Keratinocyte (primary cell): ENCODE results near the gene PAX8. TPM values are rescaled to one million over a fixed set of nuclear protein-coding genes. Genes with fewer than 3 reads are reported as not detected.

Experiments
- DNase-seq: peaks from one replicate; pipeline ENCODE4 v3.0.0-alpha.2; 2011; ENCODE audit warnings: low read depth, missing footprints, low spot score
- FAIRE-seq: peaks from 2 replicates; lab custom pipeline; 2011; peaks lifted over from hg19 to GRCh38; lab: Jason Lieb, UNC
- H2AFZ ChIP-seq: 2 replicates; pipeline ENCODE4 v1.6.0; 2012; ENCODE audit warnings: low read length, control low read depth, inconsistent platforms; ENCODE audit not compliant: control insufficient read depth
- H3K27ac ChIP-seq: 2 replicates; pipeline ENCODE4 v1.5.1; 2011; ENCODE audit warnings: low read length; ENCODE audit not compliant: control insufficient read depth, insufficient read depth
- H3K27me3 ChIP-seq: 3 replicates; pipeline ENCODE4 v1.6.0; 2011; ENCODE audit warnings: low read length; ENCODE audit not compliant: control insufficient read depth, insufficient read depth; ENCODE audit errors: extremely low read depth
- H3K36me3 ChIP-seq, 2 experiments: 2 replicates in 1 of 2; 3 replicates in 1 of 2; pipeline ENCODE4 v1.5.1; 2011; ENCODE audit warnings: low read length in 2 of 2, mild to moderate bottlenecking in 1 of 2; ENCODE audit not compliant: control insufficient read depth in 2 of 2, insufficient read depth in 2 of 2; ENCODE audit errors: extremely low read depth in 1 of 2
- H3K4me1 ChIP-seq: 3 replicates; pipeline ENCODE4 v1.5.1; 2011; ENCODE audit warnings: low read length; ENCODE audit not compliant: control insufficient read depth, insufficient read depth; ENCODE audit errors: extremely low read depth
- H3K4me2 ChIP-seq: 3 replicates; pipeline ENCODE4 v1.6.0; 2011; ENCODE audit warnings: low read depth, low read length; ENCODE audit not compliant: control insufficient read depth, insufficient read depth; ENCODE audit errors: extremely low read depth
- H3K4me3 ChIP-seq, 3 experiments: fragments of 200-600 bp in 1 of 3; sonication (generic) in 1 of 3; 2 replicates in 2 of 3; 3 replicates in 1 of 3; pipeline ENCODE4 v1.5.1; 2011 to 2016; ENCODE audit warnings: low read length in 3 of 3, mild to moderate bottlenecking in 3 of 3, control low read depth in 2 of 3, inconsistent platforms in 1 of 3, low read depth in 1 of 3, mixed read lengths in 1 of 3, mixed run types in 1 of 3, moderate library complexity in 1 of 3; ENCODE audit not compliant: control insufficient read depth in 2 of 3, insufficient read depth in 2 of 3; ENCODE audit errors: extremely low read depth in 1 of 3
- H3K79me2 ChIP-seq: 2 replicates; pipeline ENCODE4 v1.6.0; 2012; ENCODE audit warnings: low read length; ENCODE audit not compliant: control insufficient read depth, insufficient read depth
- H3K9ac ChIP-seq: 3 replicates; pipeline ENCODE4 v1.6.0; 2011; ENCODE audit warnings: low read length; ENCODE audit not compliant: control insufficient read depth, insufficient read depth; ENCODE audit errors: extremely low read depth
- H3K9me1 ChIP-seq: 3 replicates; pipeline ENCODE4 v1.6.0; 2011; ENCODE audit warnings: low read length; ENCODE audit not compliant: control insufficient read depth, insufficient read depth; ENCODE audit errors: extremely low read depth
- H3K9me3 ChIP-seq: 2 replicates; pipeline ENCODE4 v1.5.1; 2012; ENCODE audit warnings: low read depth, low read length; ENCODE audit not compliant: control insufficient read depth
- H4K20me1 ChIP-seq: 3 replicates; pipeline ENCODE4 v1.6.0; 2011; ENCODE audit warnings: low read length; ENCODE audit not compliant: control insufficient read depth, insufficient read depth; ENCODE audit errors: extremely low read depth
- EZH2 ChIP-seq: IDR thresholded peaks from one replicate; pipeline ENCODE4 v1.6.1; 2012; ENCODE audit warnings: inconsistent platforms, mild to moderate bottlenecking, low read length, moderate library complexity
- dilution Hi-C: fragments of 300-500 bp; cut with MboI; formaldehyde crosslinking; loops from one replicate; pipeline ENCODE4 v1.7.0; 2020; ENCODE audit warnings: low sequenced_read_pairs; ENCODE audit not compliant: extremely low pct_ligation_motif_present
- polyA plus RNA-seq, 5 experiments: library from polyadenylated mRNA; depleted of rRNA in 3 of 5; stranded (reverse) in 3 of 5; stranded (forward) in 1 of 5; unstranded in 1 of 5; fragments of >200 nt; gene quantifications; 1 replicate in 1 of 5; 2 replicates in 3 of 5; 3 replicates in 1 of 5; pipeline versions ENCODE4 v1.2.1 to v1.2.3, GENCODE V29; 2011 to 2012; ENCODE audit warnings: missing spikeins in 2 of 5, low read depth in 1 of 5, low replicate concordance in 1 of 5
- TF ChIP-seq, protein P1 (sequence below), 3 experiments: IDR thresholded peaks in 1 of 3; conservative IDR thresholded peaks in 1 of 3; optimal IDR thresholded peaks in 1 of 3; 2 replicates in 2 of 3; 3 replicates in 1 of 3; pipeline versions ENCODE3 to v1.5.1; 2011; ENCODE audit warnings: low read length in 3 of 3, mild to moderate bottlenecking in 3 of 3, moderate library complexity in 2 of 3, control low read depth in 1 of 3, inconsistent platforms in 1 of 3; ENCODE audit not compliant: insufficient read depth in 2 of 3; ENCODE audit errors: extremely low read depth in 1 of 3

Gene PAX8
- polyA plus RNA-seq, 1 donor (not counting 4 experiments of a cell fraction or from before 2014, with no cell fraction given): 3.4 TPM

DNA sequence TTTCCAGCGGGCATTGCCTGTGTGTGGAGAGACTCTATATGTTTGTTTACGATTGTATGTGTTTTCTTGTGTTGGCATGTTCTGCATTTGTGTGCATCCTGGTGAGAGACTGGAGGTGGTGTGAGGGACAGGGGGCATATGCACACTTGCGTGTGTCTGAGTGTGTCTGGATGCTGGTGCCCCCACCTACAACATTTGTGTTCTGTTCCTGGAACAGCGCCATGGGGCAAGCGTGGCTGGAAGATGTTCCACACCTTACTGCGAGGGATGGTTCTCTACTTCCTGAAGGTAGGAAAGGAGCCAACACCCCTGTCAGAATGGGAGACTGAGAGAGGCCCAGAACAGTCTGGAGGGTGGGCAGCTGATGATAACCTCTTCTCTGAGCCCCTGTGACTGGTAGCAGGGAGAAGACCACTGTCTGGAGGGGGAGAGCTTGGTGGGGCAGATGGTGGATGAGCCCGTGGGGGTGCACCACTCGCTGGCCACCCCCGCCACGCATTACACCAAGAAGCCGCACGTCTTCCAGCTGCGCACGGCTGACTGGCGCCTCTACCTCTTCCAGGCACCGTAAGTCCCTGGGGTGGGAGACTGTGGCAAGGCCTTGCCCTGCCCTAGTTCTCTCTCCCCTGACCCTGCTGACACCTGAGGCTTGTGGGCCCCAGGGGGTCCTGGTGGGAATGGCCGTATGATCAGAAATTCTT is 81.2 kb downstream of the PAX8 start:
- Histone ChIP-seq H3K9me3 (no peaks in the 10 kb centered on the region), H2AFZ (no peak overlapping the region), H3K9me1 (no peaks in the 10 kb centered on the region), H3K27me3 (no peaks in the 10 kb centered on the region), H3K36me3 (peaks cover 14 to 23% of the 10 kb centered on the region in 2 experiments), H3K9ac (no peak overlapping the region), H3K4me1 (peaks cover 38% of the 10 kb centered on the region), H4K20me1 (no peaks in the 10 kb centered on the region), H3K4me2 (no peak overlapping the region), H3K4me3 (no peak overlapping the region), H3K79me2 (peaks cover 8% of the 10 kb centered on the region), H3K27ac (no peak overlapping the region)
- dilution Hi-C loops: no loop called here
- no peak for DNase-seq
- FAIRE-seq: no peak
- no peak for TF ChIP-seq EZH2
- TF ChIP-seq, protein P1, sequence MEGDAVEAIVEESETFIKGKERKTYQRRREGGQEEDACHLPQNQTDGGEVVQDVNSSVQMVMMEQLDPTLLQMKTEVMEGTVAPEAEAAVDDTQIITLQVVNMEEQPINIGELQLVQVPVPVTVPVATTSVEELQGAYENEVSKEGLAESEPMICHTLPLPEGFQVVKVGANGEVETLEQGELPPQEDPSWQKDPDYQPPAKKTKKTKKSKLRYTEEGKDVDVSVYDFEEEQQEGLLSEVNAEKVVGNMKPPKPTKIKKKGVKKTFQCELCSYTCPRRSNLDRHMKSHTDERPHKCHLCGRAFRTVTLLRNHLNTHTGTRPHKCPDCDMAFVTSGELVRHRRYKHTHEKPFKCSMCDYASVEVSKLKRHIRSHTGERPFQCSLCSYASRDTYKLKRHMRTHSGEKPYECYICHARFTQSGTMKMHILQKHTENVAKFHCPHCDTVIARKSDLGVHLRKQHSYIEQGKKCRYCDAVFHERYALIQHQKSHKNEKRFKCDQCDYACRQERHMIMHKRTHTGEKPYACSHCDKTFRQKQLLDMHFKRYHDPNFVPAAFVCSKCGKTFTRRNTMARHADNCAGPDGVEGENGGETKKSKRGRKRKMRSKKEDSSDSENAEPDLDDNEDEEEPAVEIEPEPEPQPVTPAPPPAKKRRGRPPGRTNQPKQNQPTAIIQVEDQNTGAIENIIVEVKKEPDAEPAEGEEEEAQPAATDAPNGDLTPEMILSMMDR (optimal IDR thresholded peaks at IDR 0.05 in 1 of 3, IDR thresholded peaks at IDR 0.05 in 1 of 3, conservative IDR thresholded peaks at IDR 0.05 in 1 of 3; ENCODE audit: extremely low read depth in 1 of 3, insufficient read depth in 2 of 3, low read length in 3 of 3): no peak

DNA sequence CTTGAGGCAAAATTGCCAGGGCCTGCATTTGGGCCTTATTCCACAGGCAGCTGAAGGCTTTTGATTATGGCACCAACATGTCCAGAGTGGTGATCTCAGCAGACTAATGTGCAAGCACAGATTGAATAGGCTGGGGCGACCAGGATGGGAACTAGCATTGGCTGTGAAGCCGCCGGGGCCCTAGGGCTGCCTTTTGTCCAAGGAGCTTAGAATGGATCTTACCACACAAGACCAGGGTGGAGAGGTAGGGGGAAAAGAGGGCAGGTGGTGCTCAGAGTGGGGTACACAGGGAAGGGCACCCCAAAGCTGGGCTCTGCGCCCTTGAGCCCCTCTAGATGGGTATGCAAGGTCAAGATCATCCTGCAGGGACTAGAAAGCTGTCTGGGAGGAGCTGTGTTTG is 81.9 kb downstream of the PAX8 start:
- no peak overlapping the region for H3K27ac ChIP-seq
- no peaks in the 10 kb centered on the region for H4K20me1 ChIP-seq
- no peak for FAIRE-seq
- H3K9me1 ChIP-seq: no peaks in the 10 kb centered on the region
- H3K9ac ChIP-seq: no peak overlapping the region
- H2AFZ ChIP-seq: no peak overlapping the region
- peaks cover 35% of the 10 kb centered on the region for H3K4me1 ChIP-seq
- no peaks in the 10 kb centered on the region for H3K27me3 ChIP-seq
- TF ChIP-seq, protein P1 (optimal IDR thresholded peaks at IDR 0.05 in 1 of 3, IDR thresholded peaks at IDR 0.05 in 1 of 3, conservative IDR thresholded peaks at IDR 0.05 in 1 of 3; ENCODE audit: extremely low read depth in 1 of 3, insufficient read depth in 2 of 3, low read length in 3 of 3): no peak
- no peak for TF ChIP-seq EZH2
- H3K9me3 ChIP-seq: no peaks in the 10 kb centered on the region
- H3K36me3 ChIP-seq: peaks cover 14 to 22% of the 10 kb centered on the region in 2 experiments
- H3K4me2 ChIP-seq: no peak overlapping the region
- dilution Hi-C loops: no loop called here
- no peak for DNase-seq
- no peak overlapping the region for H3K4me3 ChIP-seq
- peaks cover 8% of the 10 kb centered on the region for H3K79me2 ChIP-seq
